GM10266 (cell line): ENCODE data around the gene NOS1AP.
"Not testable (repeated sequence)": the region's sequence is repeated elsewhere in the genome, so short reads cannot be mapped to it uniquely, and the experiment has no call there.

Experiments
- DNase-seq: peaks from one replicate; pipeline ENCODE4 v3.0.0; 2012; ENCODE audit errors: extremely low spot score
- TF ChIP-seq, protein P1 (sequence below): IDR thresholded peaks from 2 replicates; pipeline ENCODE4 v1.5.1; 2012; ENCODE audit warnings: mild to moderate bottlenecking, low read depth; ENCODE audit not compliant: control insufficient read depth, insufficient read depth; ENCODE audit errors: missing control alignments

NOS1AP gene

GRCh38 chr1:162165528-162165927, 96.0 kb downstream of the NOS1AP start:
- no peak for DNase-seq
- TF ChIP-seq, protein P1, sequence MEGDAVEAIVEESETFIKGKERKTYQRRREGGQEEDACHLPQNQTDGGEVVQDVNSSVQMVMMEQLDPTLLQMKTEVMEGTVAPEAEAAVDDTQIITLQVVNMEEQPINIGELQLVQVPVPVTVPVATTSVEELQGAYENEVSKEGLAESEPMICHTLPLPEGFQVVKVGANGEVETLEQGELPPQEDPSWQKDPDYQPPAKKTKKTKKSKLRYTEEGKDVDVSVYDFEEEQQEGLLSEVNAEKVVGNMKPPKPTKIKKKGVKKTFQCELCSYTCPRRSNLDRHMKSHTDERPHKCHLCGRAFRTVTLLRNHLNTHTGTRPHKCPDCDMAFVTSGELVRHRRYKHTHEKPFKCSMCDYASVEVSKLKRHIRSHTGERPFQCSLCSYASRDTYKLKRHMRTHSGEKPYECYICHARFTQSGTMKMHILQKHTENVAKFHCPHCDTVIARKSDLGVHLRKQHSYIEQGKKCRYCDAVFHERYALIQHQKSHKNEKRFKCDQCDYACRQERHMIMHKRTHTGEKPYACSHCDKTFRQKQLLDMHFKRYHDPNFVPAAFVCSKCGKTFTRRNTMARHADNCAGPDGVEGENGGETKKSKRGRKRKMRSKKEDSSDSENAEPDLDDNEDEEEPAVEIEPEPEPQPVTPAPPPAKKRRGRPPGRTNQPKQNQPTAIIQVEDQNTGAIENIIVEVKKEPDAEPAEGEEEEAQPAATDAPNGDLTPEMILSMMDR, result no peak

GRCh38 chr1:162166917-162167615, 97.6 kb downstream of the NOS1AP start:
- TF ChIP-seq, protein P1, result no peak

DNA sequence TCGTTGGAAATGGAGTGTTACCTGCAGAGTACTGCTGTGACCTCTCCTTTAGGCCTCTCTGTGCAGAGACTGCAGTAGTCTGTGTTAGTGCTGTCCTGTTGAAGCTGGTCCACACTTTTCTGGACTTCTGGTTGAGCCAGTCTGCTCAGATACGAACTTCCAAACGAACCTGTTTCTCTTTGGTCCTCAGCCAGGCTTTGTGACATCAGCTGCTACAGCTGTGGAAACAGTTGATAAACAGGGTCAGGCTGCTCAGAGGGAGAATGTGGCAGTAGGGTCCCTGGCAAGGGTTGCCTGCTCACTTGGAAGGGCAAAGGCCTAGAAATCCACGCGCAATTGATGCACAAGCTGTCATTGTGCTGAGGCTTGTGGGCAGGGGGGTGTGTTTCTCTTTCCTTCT, 98.8 kb downstream of the NOS1AP start:
- TF ChIP-seq, protein P1, result no peak
- no peak for DNase-seq

More at GRCh38 chr1:162166917-162167615, 97.6 kb downstream of the NOS1AP start:
- DNase-seq, result no peak

DNA sequence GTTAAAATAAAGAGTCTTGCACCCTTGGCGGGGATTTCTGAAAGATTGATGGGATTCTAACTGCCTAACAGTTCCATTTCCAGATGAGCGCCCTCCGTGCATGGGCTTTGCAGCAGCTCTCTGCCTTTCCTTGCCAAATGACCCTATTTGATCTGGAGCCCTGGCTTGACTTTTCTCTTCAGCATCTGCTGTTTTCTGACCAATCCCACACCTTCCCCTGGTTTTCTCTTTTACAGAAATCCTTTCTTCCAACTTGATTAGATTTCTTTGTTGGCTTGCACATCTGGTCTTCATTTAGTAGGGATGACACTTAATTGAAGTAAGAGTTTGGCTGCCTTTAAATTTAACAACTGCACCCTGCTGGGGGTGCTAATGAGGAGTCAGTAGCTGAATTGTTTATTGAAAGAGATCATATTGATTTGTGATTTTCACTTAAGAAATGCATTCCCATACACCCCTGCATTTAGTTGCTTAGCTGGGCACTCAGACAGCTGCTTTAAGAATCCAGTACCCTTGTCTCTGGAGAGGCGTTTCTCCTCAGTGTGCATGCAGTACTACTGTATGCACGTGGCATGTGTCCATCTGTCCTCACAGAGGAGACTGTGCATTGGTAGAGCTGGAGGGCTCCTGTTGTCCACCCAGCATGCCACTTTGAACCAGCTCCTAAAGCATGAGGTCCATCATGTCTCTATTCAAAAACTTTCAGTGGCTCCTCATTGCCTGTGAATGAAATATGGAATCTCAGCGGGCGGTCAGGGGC, 99.7 kb downstream of the NOS1AP start:
- TF ChIP-seq, protein P1, result no peak
- DNase-seq, result no peak

DNA sequence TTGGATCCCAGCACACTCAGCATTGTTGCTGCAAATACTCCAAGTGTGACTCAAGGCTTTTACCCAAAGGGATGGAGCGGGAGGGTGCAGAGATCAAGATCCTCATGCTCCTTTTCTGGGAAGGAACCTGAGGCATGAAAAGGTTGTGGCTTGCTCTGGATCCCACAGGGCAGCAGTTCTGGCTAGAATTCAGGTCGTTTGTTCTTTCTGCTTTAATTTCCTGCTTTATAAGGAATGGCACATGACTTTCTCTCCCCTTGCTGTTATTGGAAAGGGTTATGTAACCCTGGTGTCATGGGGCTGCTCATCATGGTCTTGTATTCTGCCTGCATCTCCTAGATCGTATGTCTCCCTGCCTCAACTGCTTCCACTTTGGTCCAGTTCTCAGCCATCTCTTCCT, 101.6 kb downstream of the NOS1AP start:
- TF ChIP-seq, protein P1, result no peak
- no peak for DNase-seq

GRCh38 chr1:162172311-162173102, 103.0 kb downstream of the NOS1AP start:
- TF ChIP-seq, protein P1, result no peak
- no peak for DNase-seq

DNA sequence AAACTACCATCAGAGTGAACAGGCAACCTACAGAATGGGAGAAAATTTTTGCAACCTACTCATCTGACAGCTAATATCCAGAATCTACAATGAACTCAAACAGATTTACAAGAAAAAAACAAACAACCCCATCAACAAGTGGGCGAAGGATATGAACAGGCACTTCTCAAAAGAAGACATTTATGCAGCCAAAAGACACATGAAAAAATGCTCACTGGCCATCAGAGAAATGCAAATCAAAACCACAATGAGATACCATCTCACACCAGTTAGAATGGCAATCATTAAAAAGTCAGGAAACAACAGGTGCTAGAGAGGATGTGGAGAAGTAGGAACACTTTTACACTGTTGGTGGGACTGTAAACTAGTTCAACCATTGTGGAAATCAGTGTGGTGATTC, 104.1 kb downstream of the NOS1AP start:
- DNase-seq, result not testable (repeated sequence)

GRCh38 chr1:162174027-162174426, 104.5 kb downstream of the NOS1AP start:
- DNase-seq, result not testable (repeated sequence)
